NCI-H1694 treated with DMSO at 0.1 percent for 48 hours (cell line): ENCODE data around the gene EIF2S1.
A peak's percentile ranks its signal among the peaks of the same experiment; 100 is the strongest.
"Not testable (repeated sequence)": the region's sequence is repeated elsewhere in the genome, so short reads cannot be mapped to it uniquely, and the experiment has no call there.

ENCODE experiments used
- DNase-seq: peaks from one replicate; lab custom pipeline; 2025; lab: John Stamatoyannopoulos, UW

EIF2S1 gene

DNA sequence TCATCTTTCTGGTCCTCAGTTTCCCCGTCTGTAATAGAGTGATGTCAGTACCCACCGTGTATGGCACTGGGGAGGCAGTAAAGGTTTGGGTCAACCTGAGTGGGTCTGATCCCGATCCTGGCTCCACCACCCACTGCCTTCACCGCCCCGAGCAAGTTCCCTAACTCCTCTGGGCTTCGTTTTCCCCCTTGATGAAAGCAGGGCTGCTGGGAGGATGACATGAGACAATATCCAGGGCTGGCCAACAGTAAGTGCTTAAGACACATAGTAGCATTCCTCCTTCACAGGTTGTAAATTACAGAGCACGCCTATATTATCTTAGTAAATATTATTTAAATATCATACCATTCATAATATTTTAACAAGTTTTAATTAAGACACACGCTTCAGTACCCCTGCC is 51.2 kb downstream of the EIF2S1 start:
- no peak for DNase-seq

DNA sequence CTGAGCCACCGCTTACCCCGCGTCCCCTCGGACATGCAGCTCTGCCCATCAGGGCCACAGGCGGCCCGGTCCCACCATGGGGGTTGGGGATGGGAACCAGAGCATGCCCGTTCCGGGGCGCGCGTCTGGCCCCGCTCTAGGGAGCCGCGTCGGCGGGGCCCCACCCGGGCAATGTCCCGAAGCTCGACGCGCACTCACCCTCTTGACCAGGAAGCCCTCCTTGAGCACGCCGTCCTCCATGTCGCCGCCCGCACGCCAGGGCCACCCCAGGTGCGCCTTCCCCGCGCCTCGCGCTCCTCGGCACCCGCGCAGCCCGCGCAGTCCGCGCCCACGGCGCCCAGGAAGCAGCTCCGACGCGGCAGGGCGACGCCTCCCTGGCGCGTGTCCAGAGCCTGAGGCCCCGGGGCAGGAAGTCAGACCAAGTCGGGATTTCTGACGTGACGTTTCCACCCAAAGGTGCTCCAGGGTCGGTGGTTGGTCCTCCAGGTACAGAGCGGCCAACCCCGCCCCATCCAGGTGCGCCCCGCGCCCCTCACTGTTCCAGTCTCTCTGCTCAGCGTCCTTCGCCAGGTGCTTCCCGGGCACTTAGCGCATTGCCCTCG is 51.8 kb downstream of the EIF2S1 start, which contains the start of gene PLEK2:
Gene PLEK2 (minus strand): TSS at position 346 of the 602 bp plus-strand sequence. CDS start 106 bp downstream, at position 240.
- no peak for DNase-seq

DNA sequence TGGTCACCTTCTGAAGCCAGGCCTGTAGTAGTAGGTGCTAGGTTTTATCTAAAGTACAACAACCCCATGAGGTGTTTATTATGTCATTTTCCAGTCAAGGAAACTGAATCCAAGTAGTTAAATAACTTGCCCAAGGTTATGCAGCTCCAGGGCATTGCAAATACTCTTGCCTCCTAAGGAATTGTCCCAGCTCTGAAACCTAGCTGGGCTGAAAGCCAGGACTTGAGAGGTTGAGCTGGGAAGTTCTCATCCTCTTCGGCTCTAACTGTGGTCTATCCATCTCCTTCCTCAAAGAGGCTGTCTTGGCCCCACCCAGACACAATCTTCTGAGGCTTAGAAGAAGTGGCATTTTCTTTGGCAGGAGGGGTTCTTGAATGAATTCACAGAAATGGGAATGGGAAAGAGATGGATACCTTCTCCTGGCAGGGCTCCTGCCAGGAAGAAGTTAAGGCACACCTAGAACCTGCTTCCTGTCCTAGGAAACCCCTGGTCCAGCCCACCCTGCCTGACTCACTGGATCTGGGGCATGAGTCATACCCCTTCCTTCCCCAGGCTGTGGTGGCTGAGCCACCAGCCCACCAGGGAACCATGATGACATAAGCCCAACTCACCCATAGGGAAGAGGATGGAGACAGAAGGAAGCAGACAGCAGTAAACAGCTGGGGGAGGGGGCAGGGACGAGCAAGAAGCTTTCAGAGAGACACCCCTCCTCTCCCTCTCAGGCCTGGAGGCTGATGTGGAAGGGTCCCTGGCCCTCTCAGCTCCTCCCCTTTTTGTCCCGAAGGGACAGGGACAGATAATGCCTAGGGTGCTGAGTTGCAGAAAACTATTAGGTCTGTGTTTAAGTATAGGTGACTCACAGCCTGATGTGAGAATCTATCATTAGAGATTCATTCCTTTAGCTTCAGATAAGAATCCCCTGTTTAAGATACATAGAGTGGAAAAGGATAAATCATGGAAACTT is 54.0 kb downstream of the EIF2S1 start:
- DNase-seq = no peak

DNA sequence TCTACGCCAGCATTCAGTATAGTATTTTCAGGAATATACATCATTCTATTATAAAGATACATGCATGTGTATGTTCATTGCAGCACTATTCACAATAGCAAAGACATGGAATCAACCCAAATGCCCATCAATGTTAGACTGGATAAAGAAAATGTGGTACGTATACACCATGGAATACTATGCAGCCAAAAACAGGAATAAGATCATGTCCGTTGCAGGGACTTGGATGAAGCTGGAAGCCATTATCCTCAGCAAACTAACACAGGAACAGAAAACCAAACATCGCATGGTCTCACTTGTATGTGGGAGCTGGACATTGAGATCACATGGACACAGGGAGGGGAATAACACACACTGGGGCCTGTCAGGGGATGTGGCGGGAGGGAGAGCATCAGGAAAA is 55.5 kb downstream of the EIF2S1 start:
- not testable (repeated sequence) for DNase-seq

DNA sequence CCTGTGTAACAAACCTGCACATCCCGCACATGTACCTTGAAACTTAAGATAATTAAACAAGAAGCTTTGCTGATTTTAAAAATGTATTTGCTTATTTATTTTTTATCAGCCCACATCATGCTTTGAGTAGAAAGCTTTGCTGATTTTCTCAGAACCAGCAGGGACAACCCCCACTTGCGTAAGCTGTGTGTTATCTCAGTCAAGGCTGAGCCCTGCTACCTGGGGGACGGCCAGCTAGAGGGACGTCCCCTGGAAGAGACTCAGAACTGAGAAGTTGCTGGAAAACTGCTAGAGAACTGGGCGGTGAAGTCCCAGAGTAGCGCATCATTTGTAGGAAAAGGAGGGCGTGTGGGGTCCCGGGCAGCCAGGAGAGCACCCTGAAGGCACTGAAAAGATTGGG is 56.0 kb downstream of the EIF2S1 start:
- DNase-seq = no peak

DNA sequence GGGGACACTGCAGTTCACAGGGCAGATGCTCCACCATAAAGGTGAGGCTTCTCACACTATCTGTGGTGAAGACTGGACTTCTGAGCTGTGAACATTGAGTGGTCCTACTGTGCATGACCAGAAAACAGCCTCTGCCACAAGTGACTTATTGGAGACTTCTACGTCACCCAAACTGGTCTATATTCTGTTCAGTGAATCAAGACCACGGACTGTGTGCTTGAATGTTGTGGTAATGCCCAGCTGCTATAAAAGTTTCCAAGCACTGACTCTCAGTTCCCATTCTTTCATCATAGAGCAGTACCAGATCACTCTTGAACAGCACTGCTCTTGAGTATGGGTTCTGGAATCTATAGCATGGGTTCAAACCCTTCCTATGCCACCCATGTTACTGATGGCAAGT is 56.7 kb downstream of the EIF2S1 start:
- no peak for DNase-seq

DNA sequence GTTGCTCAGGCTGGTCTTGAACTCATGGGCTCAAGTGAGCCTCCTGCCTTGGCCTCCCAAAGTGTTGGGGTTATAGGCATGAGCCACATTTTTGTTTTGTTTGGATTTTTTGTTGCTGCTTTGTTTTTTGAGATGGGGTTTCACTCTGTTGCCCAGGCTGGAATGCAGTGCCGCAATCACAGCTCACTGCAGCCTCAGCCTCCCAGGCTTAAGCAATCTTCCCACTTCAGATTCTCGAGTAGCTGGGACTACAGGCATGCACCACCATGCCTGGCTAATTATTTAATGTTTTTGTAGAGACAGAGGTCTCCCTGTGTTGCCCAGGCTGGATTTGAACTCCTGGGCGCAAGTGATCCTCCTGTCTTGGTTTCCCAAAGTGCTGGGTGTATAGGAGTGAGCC is 57.5 kb downstream of the EIF2S1 start:
- DNase-seq = no peak

DNA sequence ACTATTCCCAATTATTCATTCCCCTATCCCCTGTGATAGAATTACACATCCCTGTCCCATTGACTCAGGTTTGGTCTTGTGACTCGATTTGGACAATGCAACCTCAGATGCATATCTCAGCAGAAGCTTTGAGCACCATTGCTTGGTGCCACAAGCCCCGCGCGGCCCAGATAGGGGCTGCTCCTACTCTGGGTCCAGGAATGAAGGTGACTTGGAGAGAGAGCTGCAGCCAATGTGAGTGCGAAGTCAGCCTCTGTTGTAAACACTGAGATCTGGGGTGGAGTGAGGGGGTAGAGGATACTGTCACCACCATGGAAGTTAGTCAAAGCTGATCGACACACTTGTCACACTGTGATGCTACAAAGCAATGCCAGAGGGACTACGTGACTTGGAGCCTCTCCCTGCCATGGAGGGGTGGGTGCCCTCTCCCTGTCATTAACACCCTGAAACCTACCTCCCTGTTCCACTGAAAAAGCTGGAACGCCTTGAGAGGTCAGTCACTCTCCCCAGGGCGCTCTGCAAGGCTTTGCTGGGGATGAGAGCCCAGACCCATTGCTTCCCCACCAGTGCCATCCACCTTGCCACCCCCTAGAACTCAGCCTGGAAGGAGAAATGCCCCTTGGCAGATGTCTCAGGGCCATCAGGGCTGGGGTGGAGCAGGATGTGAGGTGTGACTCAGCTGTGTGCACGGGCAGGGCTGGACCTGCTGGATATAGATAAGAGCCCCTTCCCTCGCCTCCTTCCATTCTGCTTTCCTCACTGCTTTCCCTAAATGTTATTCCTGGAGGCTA is 58.5 kb downstream of the EIF2S1 start:
- DNase-seq = no peak

DNA sequence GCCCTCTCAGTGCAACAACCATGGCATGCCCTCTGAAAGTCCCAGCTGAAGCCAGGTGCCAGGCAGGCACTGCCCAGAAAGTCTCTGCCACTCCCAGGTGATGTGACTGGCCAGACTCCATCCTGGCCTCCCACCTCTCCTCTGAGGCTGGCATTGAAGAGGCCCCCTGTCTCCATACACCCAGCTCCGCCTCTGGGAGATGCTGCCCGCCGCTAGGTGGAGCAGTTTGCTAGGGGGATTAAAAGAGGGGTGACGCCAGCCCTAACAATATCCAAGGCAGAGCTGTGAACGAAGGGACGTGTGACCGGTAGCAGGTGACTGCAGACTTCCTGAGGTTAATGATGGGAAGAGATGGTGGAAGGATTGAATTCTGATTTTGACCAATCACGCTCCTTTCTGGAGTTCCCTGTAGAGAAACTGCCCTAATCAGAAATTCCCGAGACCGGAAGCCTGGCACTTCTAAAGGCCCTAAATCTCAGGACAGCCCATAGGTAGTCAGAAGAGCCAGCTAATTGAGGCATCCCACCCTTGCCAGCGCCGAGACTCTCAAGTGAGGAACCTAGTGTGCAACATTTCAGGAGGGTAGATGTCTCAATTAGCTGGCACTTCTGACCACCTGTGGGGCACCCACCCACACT is 60.1 kb downstream of the EIF2S1 start:
- DNase-seq = no peak

DNA sequence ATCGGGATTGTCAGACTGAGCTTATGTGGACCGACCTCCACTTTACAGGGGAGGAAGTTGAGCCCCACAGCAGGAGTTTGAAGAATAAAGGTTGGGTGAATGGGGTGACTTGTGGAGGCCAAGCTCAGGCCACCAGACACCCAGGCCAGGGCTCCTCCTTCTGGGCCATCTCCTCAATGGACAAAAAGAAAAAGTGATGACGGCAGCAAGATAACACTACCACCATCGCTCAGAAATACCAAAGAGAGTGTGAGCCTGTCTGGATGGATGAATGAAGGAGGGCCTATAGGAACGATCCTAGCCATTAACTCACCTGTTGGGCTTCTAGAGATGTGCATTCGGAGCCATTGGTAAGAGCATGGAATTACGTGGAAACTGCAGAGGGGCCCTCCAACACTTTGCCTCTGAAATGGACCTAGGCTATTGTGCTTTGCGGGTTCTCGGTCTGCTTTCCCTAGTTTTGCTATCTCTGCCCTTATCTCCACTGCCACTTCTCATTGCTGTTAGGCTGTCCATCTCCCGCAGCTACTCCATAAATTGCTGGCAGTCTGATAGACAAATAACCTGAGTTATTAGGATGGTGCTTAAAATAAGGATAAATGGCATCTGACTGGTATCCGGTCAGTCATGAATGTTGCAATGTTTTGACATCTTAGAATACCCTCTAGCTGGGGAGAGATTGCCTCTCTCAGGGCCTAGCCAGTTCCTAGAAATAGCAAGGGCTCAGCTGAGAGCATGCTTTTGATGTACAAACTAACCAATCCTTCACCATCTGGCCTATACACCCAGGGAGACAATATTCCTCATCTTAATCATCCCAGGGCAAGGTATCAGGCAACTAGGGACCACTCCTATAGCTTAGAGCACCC is 61.5 kb downstream of the EIF2S1 start:
- DNase-seq = no peak

DNA sequence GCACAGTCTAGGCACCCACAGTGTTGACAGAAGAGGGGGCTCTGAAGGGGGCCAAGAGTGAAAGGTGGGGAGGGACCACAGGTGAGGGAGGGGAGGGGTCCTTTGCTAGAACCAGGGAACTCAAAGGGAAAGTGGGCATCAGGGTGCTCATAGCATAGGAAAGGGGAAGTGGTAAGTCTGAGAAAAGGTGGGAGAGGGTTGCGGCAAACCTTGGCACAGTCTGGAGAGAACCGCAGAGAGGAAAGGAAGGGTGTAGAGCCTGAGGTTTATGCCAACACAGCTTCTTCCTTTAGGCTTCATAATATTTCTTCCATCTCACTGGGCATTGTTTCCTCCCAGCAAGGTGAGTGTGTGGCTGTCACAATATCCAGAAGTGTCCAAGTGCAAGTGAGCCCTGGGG is 63.3 kb downstream of the EIF2S1 start:
- DNase-seq = no peak

DNA sequence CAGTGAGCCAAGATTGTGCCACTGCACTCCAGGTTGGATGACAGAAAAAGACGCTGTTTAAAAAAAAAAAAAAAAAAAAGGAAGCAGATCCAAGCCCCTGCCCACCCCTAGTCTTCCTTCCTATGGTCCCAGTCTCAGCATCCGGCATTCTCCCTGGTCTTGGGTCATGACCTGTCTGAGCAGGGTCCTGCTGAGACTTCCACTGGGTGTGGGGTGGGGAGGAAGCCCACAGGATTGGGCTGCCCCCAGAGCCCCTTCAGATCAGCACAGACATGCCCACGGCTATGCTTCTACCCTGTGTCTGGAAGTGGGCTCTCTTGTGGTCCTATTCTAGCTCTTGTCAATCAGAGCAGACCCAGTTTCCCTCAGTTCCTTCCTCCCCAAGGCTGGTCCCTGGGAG is 64.4 kb downstream of the EIF2S1 start:
- no peak for DNase-seq

DNA sequence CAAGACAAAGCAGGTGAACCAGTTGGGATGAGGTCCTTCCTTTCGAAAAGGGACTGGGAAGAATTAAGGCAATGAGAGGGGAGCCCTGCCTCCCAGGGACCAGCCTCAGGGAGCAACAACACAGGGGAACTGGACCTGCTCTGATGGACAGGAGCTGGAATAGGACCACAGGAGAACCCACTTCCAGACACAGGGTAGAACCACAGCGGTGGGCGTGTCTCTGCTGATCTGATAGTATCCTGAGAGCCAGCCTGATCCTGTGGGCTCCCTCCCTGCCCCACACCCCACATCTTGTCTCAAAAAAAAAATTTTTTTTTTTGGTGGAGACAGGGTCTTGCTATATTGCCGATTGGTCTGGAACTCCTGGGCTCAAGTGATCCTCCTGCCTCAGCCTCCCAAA is 65.5 kb downstream of the EIF2S1 start:
- DNase-seq = no peak

DNA sequence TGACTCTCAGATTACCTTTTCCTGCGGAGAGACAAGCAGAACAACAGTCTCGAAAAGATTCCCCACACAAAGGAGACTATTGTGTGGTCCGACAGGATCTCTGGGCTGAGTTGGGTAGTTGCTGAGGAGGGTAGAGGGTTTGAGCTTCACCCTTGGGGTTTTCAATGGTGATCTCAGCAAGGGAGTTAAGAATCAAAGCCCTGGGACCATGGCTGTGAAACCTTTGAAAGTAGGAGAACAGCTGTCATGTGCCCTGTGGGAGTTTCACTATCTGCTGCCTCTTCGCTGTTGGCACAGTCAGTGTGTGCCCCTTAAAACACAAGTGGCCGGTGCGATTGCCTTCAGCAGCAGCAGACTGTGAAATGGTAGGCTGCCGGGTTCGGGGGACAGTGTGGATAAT is 66.0 kb downstream of the EIF2S1 start:
- DNase-seq = no peak

DNA sequence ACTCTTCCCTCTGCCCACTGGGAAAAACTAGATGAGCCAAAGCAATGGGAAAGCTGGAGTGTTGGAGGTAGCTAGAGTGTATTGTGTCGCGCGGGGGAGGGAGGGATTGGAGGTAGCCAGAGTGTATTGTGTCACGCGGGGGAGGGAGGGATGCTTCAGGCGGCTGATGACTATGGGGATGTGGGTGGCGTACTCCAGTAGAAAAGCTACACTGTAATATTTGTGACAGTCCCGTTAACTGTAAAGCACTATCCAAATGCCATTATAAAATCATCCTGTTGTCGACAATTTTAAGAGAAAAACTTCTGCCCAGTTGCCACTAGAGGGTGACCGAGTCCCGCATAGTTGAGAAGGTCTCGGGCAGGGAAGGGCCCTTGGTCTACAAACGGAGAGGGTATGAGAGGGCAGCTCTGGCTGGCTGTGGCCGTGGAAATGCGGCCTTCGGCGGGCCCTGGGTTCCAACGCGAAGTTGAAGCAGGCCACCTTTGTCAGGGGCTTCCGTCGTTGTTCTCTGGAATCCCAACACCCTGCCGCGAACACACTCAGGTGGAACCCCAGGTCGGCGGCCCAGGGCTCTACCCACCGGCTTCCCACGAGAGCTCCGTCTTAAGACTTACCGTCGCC is 67.0 kb downstream of the EIF2S1 start:
- DNase-seq = peak; percentile 89

DNA sequence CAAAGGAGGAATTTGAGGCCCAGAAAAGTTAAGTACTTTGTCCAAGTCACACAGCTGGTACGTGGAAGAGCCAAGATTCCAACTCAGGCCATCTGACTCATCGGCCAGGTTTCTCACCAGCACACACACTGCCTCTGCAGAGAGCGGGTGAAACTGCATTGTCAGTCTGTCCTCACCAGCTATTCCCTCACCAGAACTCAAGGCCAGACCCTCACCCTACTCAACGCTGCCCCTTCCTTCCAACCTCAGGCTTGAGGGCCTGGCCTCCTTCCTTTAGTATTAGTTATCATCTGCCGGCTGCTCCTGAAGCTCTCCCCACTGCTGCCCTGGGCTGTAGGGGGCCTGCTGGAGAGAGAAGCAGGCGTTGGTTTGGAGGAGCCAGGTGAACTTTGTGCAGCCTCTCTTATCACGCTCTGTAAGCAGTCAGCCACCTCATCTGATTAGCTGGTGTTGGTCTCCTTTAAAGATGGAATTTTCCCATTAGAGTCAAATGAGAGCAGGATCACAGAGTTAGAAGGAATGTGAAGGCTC is 68.4 kb downstream of the EIF2S1 start:
- no peak for DNase-seq

DNA sequence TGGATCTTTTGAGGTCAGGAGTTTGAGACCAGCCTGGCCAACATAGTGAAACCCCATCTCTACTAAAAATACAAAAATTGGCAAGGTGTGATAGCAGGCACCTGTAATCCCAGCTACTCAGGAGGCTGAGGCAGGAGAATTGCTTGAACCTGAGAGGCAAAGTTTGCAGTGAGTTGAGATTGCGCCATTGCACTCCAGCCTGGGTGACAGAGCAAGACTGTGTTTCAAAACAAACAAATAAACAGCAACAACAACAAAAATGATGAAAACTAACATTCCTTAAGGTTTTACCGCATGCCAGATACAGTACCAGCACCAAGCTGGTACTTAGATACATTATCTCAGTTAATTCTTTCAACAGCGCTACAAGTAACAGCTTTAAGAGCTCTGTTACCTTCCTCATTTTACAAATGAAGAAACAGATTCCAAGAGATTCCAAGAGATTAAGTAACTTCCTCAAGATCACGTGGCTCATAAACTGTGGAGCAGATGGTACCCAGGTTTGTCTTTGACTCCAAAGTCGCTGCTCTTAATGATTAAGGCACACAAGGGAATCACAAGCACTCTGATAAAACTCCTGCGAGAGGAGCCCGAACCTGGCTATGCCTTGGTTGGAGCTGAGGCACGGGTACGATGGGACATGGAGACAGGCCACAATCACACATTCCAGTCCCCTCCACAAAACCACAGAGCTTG is 69.5 kb downstream of the EIF2S1 start:
- no peak for DNase-seq

DNA sequence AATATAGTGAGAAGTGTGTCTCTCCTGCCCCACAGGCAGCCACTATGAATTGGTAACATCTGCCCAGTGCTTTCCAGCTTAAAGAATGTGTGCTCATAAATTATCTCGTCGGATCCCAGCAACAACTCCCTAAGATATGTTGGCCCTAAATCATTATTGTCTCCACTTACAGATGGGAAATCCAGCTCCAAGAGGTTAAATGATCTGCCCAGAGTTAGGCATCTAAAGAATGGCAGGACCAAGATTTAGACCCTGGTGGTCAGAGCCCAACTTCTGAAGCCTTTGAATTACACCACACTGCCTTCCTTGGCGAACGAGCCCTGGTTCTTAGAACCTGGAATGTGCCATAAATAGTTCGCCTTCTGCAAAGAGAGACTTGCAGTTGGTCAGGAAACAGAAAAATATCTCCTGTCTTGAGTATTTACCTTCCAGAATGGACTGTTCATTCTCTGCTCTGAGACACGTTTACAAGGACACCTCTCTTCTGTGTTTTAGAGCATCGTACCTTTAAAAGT is 72.0 kb downstream of the EIF2S1 start:
- DNase-seq = no peak

DNA sequence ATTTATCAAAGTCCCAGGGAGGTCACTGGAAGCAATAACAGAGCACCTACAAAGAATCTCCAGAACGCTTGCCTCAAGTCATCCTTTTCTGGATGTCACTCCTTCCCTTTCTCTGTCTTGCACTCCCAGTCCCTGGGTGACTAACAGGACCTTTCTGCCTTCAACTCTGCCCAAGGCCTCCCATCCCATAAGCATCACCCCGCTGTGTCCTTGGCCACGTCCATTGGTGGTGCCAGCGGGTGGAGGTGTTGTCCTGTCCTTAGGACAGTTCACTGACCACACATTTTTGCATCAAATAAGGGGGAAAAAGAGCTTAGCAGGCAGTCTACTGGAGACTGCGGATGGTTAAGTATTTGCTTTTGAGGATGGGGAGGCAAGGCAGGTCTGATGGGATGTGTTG is 75.5 kb downstream of the EIF2S1 start:
- DNase-seq = no peak
